Astrocyte of the spinal cord (primary cell): ENCODE measurements around the gene EIF5A.

Source experiments
- DNase-seq: peaks from one replicate; pipeline ENCODE4 v3.0.0; 2011; ENCODE audit warnings: low read depth, low spot score
- H3K4me3 ChIP-seq: 2 replicates; pipeline ENCODE4 v1.5.1; 2011; ENCODE audit warnings: low read depth, mild to moderate bottlenecking, low read length, moderate library complexity
- CTCF ChIP-seq: IDR thresholded peaks from 2 replicates; pipeline ENCODE4 v1.5.1; 2012; ENCODE audit warnings: low read depth, mild to moderate bottlenecking, low read length, inconsistent platforms
- in situ Hi-C: cut with HindIII; loops from 2 replicates; pipeline ENCODE4 v1.10.0; 2017; ENCODE audit warnings: low sequenced_read_pairs

The EIF5A gene

DNA sequence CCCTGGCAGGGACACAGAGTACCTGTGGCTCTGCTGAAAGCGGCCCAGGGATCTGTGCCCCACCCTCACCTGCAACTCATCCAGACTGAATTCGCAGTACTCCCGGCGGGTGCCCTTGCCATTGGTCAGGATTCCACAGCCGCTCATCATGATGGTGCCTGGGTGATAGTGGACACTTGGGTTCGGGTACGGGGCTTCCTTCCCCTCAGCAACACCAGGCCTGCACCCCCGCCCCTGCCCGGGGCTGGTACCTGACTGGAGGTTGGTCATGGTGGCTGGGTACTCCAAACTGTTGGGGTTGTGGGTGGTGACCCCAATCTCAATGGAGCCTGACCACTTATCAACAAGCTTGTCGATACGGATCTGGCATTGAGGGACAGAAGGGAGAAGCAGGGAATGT lies 18.8 kb downstream of the EIF5A start:
- no peak for TF ChIP-seq CTCF
- no peak overlapping the region for H3K4me3 ChIP-seq
- DNase-seq = no peak
- in situ Hi-C loops = no loop called here

- no peak for TF ChIP-seq CTCF
- in situ Hi-C loops = no loop called here
These were observed 19.6 kb downstream of the EIF5A start for GRCh38 chr17:7327056-7327455.

DNA sequence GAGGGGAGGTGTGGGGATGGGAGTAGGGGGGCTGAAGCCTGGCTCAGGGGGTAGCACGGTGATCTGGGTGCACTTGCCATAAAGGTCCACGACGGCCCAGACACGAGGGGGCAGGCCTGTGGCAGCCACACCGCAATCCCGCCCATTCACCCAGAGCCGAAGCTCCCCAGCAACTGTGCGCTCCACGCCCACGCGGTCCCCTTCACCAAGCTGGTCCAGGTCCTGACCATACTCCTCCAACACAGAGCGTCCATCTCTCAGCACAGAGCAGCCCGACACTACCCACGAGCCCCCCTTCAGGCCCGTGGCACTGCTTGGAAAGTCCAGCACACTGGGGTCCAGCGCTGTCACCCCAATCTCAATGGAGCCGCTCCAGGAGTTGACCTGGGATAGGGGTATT lies 20.1 kb downstream of the EIF5A start:
- H3K4me3 ChIP-seq = no peak overlapping the region
- in situ Hi-C loops = no loop called here
- no peak for DNase-seq
- TF ChIP-seq CTCF = no peak

More at GRCh38 chr17:7327056-7327455, 19.6 kb downstream of the EIF5A start:
- no peak overlapping the region for H3K4me3 ChIP-seq
- no peak for DNase-seq

GRCh38 chr17:7328009-7328408 lies 20.6 kb downstream of the EIF5A start:
- in situ Hi-C loops = no loop called here
- DNase-seq = no peak
- TF ChIP-seq CTCF = no peak
- no peak overlapping the region for H3K4me3 ChIP-seq

DNA sequence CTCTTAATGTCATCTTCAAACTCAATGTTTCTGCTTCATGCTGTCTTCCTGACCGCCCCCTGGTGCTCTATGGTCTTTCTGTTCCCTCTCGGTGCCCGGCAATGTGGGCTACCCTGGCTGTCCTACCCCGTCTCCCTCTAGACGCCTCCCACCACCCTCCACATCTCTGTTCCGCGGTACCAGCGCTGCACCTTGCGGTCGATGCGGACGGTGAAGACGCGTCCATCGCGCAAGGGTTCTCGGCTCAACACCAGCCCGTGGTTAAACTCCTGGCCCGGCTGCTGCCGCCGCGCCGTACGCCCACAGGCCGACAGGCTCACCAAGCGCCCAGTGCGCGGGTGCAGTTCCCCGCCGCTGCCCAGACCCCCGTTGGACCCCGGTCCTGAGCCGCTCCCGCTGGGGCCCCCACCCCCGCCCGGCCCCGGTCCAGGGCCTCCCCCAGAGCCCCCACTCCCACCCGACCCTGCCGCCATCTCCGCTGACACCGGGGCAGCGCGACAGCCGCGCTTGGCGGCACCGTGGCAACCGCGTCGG lies 21.5 kb downstream of the EIF5A start, which contains the start of gene NEURL4:
NEURL4 (minus strand) TSS at position 496 of the 534 bp plus-strand sequence; CDS start at position 473, 23 bp downstream.
- in situ Hi-C loops = no loop called here
- no peak for TF ChIP-seq CTCF
- no peak for DNase-seq
- H3K4me3 ChIP-seq = peak within 1 kb of the TSS; percentile 89

DNA sequence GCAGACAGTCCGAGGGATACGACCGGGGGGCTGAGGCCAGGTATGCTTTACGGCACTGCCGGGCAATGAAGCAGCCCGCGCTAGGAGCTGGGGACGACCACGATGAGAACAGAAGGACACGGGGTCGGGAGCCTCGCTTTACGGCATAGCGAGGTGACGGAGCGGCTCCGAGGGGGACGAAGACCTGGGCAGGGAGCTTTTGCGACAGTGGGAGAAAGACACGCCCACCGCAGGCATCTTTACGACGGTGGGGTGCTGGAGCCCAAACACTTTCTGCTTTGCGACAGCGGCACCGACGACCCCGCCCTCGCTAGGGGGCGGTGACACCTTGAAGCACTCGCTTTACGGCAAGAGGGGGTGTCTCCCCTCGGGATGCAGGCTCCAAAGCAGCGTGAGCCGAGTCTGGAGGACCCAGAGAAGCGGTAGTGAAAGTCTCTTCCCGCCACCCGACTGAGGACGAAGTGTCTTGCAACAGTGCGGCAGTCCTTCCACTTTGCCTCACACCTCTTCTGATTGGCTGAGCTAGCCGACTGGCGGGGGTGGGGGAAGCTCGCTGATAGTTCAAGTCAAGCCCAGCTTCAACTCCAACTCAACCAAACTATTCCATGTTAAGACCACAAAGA lies 22.1 kb downstream of the EIF5A start:
- TF ChIP-seq CTCF = no peak
- peak overlapping the region; percentile 89 for H3K4me3 ChIP-seq
- in situ Hi-C loops = no loop called here
- peak; percentile 99 for DNase-seq
